ENCODE measurements around the gene PGM5. TPM values are rescaled to one million over a fixed set of nuclear protein-coding genes. Genes with fewer than 3 reads are reported as not detected.

The PGM5 gene
- total and polyA plus RNA-seq, 2 of the 8 experiments (the other 6 are each of a cell fraction or from before 2014, with no cell fraction given), result not detected

GRCh38 chr9:68489646-68490045, 133.2 kb downstream of the PGM5 start:
- H3K4ac ChIP-seq (replicated peaks; ENCODE audit: insufficient read length, low read depth, low read length), result no peak overlapping the region
- no peak overlapping the region for H3K9ac ChIP-seq (replicated peaks in 1 of 4; ENCODE audit: extremely low read depth in 1 of 4, low read depth in 3 of 4, low read length in 3 of 4)
- H3K4me1 ChIP-seq (replicated peaks in 1 of 4; ENCODE audit: control insufficient read depth in 3 of 4, insufficient read depth in 4 of 4, low read length in 3 of 4), result no peaks in the 10 kb centered on the region
- no peaks in the 10 kb centered on the region for H4K20me1 ChIP-seq (replicated peaks in 1 of 2; ENCODE audit: control insufficient read depth in 1 of 2, insufficient read depth in 2 of 2, low read length in 2 of 2)
- H3K79me1 ChIP-seq (ENCODE audit: low read depth, low read length), result no peaks in the 10 kb centered on the region
- no peak overlapping the region for H2AK5ac ChIP-seq (ENCODE audit: low read depth, low read length)
- H2AFZ ChIP-seq (ENCODE audit: low read length), result no peak overlapping the region
- H2BK12ac ChIP-seq (ENCODE audit: low read depth, low read length), result no peak overlapping the region
- H3K27me3 ChIP-seq (replicated peaks in 1 of 4; ENCODE audit: control insufficient read depth in 3 of 4, extremely low read depth in 1 of 4, insufficient read depth in 3 of 4, low read length in 3 of 4), result no peaks in the 10 kb centered on the region; a peak in 3 of 7 replicates
- H3K9me3 ChIP-seq (ENCODE audit: insufficient read depth in 2 of 2, low read depth in 1 of 2, low read length in 1 of 2), result peaks cover 3 to 8% of the 10 kb centered on the region in 2 experiments; a peak in 2 of 4 replicates
- H4K91ac ChIP-seq (replicated peaks; ENCODE audit: insufficient read length, low read length), result no peak overlapping the region
- no peaks in the 10 kb centered on the region for H3K36me3 ChIP-seq (ENCODE audit: control insufficient read depth in 2 of 4, insufficient read depth in 4 of 4, low read length in 3 of 4)
- no peak overlapping the region for H3K14ac ChIP-seq (ENCODE audit: insufficient read length)
- H3K4me3 ChIP-seq (ENCODE audit: extremely low read depth in 1 of 4, insufficient read depth in 2 of 4, low read depth in 3 of 4, low read length in 4 of 4), result no peak overlapping the region
- 81% methylated on average over 4 of the region's 4 CpGs; no CpG with 5 or more reads in 1 of the 2 experiments for WGBS, 2 experiments (ENCODE audit: extremely low coverage in 1 of 2, insufficient coverage in 1 of 2, insufficient read length in 1 of 2, insufficient replicate concordance in 2 of 2, low coverage in 1 of 2, low lambda C conversion rate in 2 of 2, missing lambda C conversion rate in 1 of 2)
- no peak overlapping the region for H3K23ac ChIP-seq (ENCODE audit: insufficient read length)
- TF ChIP-seq SIN3A (conservative IDR thresholded peaks at IDR 0.05 in 1 of 2, IDR thresholded peaks at IDR 0.05 in 1 of 2; ENCODE audit: low read depth in 1 of 2, low read length in 2 of 2), result no peak
- TF ChIP-seq EP300 (IDR thresholded peaks at IDR 0.05; ENCODE audit: borderline replicate concordance in 1 of 2, low read depth in 2 of 2, low read length in 2 of 2), result no peak
- TF ChIP-seq GTF2F1 (IDR thresholded peaks at IDR 0.05; ENCODE audit: borderline replicate concordance, low read depth, low read length), result no peak
- no peak for TF ChIP-seq BCL11A (IDR thresholded peaks at IDR 0.05; ENCODE audit: low read depth in 2 of 2, low read length in 2 of 2)
- no peak for TF ChIP-seq RFX5 (IDR thresholded peaks at IDR 0.05; ENCODE audit: borderline replicate concordance, low read depth, low read length)
- no peak overlapping the region for H4K8ac ChIP-seq (ENCODE audit: extremely low read depth, insufficient read depth, low read length)
- H2BK120ac ChIP-seq (replicated peaks; ENCODE audit: low read depth, low read length), result no peak overlapping the region
- H3K4me2 ChIP-seq (ENCODE audit: insufficient read depth in 1 of 2, low read depth in 2 of 2, low read length in 2 of 2), result no peak overlapping the region
- no peak overlapping the region for H4K5ac ChIP-seq (ENCODE audit: insufficient read length, low read depth, low read length)
- no peaks in the 10 kb centered on the region for H3K79me2 ChIP-seq (ENCODE audit: control insufficient read depth in 1 of 2, insufficient read depth in 2 of 2, low read length in 2 of 2)
- no peak overlapping the region for H2BK5ac ChIP-seq (ENCODE audit: low read depth, low read length)
- FAIRE-seq (no peak), DNase-seq (ENCODE audit: low read depth in 1 of 2, low spot score in 2 of 2) (no peak)
- ChIA-PET CTCF (ENCODE audit: partially characterized antibody) (interaction anchor here (1.1 to 2.1 kb wide), 2 partner anchors 17 to 72 kb away, joined by 3 to 14 read pairs; no protein-coding TSS in a partner anchor), POLR2A (ENCODE audit: partially characterized antibody) (no interaction called here)
- no peak overlapping the region for H3K18ac ChIP-seq (ENCODE audit: extremely low read depth, low read length)
- H3K27ac ChIP-seq (ENCODE audit: low read depth, low read length), result no peak overlapping the region
- no peaks in the 10 kb centered on the region for H3K23me2 ChIP-seq (ENCODE audit: low read depth, low read length)
- H2BK20ac ChIP-seq (ENCODE audit: low read length), result no peak overlapping the region
- H3K56ac ChIP-seq (replicated peaks; ENCODE audit: insufficient read length, low read depth, low read length), result no peak overlapping the region
- no peak overlapping the region for H2BK15ac ChIP-seq (ENCODE audit: low read length)
